ENCODE measurements around the gene SSR1. TPM values are rescaled to one million over a fixed set of nuclear protein-coding genes. Genes with fewer than 3 reads are reported as not detected.

Gene SSR1
- total RNA-seq, 1 donor from 2014 or later = 76.1 TPM

DNA sequence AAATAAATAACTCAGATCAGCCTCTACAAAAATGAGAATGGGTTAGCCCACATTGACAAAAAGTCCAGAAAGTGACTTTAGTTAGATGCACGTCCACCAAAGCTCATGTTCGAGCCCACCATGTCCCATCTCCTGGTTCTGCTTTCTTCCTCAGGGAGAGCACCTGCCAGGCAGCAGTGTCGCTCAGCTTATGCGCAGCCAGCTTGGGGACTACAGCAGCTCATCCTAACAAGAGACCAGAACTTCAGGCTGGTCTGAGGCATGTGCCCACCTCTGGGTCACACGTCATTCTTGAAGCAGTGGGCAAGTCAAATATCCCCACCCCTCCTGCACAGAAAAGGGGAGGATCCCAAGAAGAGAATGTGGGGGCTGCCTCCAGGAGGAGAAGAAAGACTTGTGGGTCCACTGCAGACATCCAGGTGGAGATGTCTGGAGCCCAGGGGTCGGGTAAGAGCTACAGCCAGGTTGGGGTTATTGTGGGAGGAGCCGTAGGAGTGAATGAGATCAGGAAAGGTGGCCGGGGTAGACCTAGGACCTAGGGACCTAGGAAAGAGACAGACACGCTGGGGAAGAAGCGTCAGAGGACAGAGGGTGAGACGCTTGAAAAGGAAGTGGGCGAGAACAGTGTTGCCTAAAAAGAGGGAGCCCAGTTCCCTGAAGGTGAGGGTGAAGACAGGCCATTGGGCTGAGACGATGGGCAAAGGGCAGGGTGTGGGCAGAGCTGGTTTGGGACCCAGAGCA, 52.5 kb downstream of the SSR1 start:
- DNase-seq (ENCODE audit: extremely low read depth, low read depth, low spot score) = no peak

DNA sequence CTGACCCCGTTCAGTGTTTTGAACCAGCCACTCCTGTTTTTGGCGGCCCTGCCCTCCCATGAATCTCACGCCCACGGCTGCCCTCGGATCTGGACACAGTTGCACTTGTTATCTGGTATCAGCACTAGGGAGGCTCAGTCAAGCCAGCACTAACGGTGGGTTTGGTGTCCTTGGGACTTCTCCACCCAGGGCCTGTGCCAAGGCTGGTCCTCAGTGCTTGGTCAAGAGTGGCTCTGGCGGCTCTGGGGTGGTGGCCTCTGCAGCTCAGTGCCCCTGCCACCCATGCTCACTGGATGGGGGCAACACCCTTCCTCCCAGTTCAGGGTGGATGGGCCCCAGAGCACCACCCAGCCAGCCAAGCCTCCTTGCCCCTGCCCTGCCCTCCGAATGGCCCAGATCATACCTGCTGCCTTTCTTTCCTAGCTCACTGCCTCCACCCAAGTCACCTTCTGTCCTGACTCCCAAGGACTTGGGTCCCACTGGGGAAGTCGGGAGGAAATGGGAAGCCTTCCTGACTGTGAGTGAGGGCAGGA, 54.7 kb downstream of the SSR1 start:
- DNase-seq (ENCODE audit: extremely low read depth, low read depth, low spot score) = no peak

DNA sequence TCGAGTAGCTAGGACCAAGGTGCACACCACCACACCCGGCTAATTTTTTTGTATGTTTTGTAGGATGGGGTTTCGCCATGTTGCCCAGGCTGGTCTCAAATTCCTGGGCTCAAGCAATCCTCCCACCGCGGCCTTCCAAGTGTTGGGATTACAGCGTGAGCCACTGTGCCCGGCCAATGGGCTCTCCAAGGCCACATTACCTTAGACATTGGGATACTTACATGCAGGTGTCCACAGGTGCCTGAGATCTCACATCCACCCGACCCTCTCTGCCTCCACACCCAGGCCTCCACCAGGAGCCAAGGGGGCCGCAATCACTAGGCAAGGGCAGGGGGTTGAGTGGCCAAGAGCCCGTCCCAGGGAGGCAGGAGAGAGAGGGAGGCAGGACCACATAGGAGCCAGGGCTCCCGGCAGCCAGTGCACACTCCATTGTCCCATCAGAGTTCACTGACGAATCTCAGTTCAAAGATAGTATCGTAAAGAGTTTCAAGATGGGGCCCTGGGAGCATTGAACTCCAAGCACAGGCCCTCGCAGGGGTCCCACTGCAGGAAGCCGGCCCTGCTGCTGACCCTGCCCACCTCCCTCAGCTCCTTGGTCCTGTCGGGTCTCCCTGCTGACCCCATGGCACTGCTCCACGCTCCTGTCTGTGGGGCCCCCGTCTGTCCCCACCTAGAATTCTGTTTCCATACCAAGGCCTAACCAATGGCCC, 55.3 kb downstream of the SSR1 start:
- DNase-seq (ENCODE audit: extremely low read depth, low read depth, low spot score) = no peak

DNA sequence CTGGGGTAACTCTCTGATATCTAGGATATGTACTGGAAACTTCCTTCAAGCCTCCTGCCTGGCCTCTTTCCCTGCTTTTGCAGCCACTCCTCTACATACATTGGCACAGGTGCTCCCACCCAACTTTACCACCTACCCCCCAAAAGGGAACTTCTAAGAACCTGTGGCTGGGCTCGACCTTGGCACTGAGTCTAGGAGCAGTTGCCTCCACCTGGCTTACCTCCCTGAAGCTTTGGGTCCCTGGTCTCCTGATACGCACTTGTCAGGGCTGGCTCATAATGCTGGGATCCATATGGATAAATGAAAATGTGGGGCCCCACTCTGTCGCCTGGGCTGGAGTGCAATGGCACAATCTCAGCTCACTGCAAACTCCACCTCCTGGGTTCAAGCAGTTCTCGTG, 56.2 kb downstream of the SSR1 start:
- DNase-seq (ENCODE audit: extremely low read depth, low read depth, low spot score) = no peak

DNA sequence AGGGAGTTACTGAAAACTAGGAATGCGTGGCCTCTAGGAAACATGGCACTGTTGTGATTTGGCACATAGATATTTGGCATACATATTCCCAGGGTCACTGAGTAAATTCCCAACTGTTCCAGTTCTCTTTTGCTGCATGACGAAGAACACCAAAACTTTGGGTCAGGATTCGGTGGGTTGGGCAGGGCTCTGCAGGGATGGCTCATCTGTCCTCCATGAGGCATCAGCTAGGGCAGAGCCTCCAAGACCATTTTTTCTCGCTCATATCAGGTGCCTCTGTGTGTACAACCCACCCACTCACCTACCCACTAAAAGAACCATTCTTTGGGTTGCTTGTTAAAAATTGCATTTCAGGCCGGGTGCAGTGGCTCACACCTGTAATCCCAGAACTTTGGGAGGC, 57.1 kb downstream of the SSR1 start:
- DNase-seq (ENCODE audit: extremely low read depth, low read depth, low spot score) = no peak

DNA sequence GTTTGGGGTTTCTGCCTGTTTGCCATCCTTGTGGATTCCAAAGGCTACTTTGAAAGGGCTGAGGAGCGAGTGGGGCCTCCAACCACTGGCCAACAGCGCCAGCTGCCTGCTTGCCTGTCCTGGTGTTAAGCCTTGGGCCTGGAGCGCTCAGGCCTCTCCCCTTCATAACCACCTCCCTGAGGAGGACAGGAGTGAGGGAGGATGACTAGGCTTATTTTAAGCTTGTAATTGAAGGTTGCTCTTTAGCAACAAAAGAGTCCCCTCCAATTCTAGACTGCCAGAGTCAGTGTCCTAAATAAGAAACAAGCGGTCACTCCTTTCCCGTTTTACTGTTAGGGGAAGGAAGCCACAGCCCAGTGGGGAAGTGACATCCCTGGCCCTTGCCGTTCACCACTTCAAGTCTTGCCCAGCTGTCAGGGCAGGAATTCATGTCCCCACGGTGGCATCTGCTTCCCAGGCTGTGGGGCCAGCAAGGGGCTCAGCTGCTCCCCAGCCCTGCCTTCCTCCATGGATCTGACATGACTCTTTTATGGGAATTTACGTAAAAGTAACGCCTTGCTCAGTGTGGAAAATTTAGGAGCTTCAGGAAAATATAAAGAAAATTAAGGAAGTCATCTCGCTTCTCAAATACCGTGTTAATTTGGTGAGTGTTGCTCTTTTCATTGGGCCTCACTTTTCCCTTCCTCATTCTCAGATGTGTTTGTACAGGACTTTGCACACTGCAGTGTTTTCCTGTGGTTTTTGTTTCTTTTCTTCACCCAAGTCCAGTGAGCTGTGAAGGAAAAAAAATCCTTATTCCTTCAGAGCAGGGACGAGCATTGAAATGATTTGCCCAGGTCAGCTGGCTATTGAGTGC, 57.8 kb downstream of the SSR1 start:
- DNase-seq (ENCODE audit: extremely low read depth, low read depth, low spot score) = no peak

DNA sequence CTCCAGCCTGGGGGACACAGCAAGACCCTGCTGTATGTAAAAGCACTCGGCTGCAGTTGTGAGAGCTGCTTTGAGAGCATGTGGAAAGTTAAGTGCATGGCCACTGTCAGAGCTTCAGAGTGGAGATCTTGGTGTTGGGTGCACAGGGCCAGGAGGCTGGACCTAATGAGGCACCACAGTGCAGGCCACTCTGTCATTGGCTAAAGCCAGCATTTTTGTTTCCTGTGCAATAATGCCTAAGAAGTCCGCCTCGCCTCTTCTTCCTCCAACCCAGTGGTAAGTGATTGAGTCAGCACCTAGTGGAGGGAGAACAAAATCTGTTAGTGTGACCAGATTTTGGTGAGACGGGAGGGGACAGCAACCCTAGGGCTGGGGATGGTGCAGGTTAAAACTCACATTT, 60.6 kb downstream of the SSR1 start:
- DNase-seq (ENCODE audit: extremely low read depth, low read depth, low spot score) = no peak

DNA sequence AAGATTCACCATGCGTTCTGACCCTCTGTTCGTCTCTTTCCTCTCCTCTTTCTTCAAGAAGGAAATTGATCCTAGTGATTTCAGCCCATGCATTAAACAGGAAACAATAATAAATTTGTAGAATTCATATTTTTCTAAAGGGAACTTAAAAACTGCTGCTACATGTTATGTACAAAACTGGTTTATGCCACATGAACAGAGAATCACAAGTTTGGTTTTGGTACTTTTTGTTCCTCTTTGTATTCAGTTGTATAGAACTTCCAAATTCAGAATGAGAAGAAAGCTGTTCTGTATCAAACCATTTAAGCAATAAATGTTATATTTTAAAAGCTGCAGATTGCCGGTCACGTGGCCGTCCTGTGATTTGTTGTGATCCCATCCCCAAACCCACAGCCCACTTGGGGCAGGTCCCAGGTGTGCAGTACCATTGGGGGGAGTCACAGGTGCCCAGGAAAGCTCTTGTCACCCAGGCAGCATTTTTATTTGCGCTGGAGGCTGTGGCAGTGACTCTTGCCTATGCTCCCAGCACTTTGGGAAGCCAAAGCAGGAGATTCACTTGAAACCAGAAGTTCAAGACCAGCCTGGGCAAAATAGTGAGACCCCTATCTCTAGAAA, 61.2 kb downstream of the SSR1 start:
- DNase-seq (ENCODE audit: extremely low read depth, low read depth, low spot score) = no peak

DNA sequence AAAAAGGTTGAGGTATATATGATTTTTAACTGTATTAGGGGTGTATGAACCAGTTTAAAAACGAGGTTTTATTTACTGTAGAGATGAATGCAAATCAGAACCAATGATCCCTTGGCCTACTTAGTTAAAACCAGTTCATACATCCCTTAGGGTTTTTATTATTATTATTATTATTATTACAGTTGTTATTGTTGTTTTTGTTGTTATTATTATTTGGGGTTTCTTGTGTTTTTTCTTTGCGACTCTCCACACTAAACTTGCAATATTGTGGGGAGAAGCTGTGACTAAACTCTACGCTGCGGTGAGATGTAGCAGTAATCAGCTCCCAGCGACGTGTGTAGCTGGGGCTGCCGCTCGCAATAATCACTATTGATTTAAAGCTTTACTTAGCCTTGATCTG, 62.2 kb downstream of the SSR1 start:
- DNase-seq (ENCODE audit: extremely low read depth, low read depth, low spot score) = no peak

DNA sequence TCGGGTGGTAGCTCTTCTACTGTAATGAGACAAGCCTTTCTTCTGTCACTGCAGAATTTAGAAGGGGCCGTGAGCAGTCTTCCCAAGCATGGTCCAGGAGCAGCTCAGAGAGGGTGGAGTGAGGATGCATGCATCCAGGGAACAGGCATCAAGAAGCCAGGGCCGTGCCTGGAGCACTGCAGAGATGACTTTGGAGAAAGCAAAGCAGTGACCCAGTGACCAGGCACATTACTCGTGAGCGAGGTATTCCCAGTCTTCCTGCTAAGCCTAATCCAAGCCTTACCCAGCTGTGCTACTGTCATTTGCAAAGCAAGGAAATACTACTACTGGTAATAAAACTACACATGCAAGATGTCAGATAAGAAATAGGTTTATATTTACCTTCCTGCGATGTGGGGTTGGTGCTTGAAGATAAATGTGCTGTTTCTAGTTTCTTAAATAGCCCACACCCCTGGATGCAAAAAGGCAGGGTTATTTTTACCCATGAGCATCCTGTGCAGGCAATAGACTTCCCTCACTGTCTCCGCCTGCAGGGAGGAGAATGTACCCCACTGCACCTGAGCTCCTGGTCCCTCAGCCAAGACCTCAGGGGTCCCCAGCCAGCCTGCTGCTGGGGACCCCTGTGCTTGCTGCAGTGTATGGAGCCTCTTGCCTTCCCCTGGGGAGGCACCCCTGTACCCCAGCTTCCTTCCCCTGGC, 62.9 kb downstream of the SSR1 start:
- no peak for DNase-seq (ENCODE audit: extremely low read depth, low read depth, low spot score)

DNA sequence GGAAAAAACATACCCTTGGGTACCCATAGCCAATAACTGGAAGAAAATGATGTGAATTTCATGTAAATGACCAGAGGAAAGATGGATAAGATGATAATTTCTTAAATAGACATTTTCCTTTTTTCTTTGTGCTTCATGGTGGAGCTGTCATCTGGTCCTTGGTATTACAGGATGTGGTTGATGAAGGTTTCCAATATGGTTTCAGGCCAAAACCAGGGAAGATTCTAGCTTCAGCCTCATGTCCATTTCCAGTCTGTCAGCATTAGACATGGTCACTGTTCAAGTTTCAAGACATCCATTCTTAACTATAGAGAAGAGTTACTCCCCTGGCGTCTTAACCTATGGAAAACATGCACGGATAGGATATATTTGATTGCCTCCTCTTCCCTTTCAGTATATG, 63.6 kb downstream of the SSR1 start:
- no peak for DNase-seq (ENCODE audit: extremely low read depth, low read depth, low spot score)

DNA sequence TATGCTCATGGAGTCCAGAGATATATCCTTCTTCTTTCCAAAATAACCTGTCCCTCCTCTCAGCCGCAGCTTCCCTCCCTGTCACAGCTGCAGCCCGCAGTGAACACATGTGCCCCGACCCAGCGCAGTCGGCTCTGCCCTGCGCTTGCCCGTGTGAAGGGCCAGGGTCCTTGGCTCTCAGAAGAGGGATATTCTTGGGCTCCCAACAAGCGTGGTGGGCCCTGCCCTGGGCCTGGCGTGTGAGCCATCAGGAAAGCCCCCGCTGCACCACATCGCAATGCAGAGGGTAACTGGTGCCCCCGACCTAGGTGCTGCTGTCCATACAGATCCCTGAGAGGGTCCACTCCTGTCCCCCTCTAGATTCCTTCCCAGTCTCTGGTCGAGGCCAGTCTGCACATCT, 65.2 kb downstream of the SSR1 start:
- no peak for DNase-seq (ENCODE audit: extremely low read depth, low read depth, low spot score)

DNA sequence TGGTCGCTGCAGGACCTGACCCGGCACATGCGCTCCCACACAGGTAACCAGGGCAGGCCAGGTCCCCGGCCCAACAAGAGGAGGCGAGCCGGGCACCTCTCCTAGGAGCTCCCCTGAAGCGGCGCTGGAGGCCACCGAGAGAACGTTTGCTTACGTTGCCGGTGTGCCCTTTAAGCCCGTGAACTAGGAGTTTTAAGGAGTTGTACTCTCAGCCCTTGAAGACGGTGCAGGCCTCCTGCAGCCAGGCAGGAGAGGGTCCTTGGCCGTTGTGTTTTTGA, 65.9 kb downstream of the SSR1 start:
- no peak for DNase-seq (ENCODE audit: extremely low read depth, low read depth, low spot score)

DNA sequence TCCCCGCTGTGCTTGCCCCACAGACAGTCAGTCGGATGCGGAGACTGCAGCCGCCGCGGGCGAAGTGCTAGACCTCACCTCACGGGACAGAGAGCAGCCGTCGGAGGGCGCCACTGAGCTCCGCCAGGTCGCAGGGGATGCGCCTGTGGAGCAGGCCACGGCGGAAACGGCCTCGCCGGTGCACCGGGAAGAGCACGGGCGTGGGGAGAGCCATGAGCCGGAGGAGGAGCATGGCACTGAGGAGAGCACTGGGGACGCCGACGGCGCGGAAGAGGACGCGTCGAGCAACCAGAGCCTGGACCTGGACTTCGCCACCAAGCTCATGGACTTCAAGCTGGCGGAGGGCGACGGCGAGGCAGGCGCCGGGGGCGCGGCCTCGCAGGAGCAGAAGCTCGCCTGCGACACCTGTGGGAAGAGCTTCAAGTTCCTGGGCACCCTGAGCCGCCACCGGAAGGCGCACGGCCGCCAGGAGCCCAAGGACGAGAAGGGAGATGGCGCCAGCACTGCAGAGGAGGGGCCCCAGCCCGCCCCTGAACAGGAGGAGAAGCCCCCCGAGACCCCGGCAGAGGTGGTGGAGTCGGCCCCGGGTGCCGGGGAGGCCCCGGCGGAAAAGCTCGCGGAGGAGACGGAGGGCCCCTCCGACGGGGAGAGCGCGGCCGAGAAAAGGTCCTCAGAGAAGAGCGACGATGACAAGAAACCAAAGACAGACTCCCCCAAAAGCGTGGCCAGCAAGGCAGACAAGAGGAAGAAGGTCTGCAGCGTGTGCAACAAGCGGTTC, 66.4 kb downstream of the SSR1 start:
- no peak for DNase-seq (ENCODE audit: extremely low read depth, low read depth, low spot score)

DNA sequence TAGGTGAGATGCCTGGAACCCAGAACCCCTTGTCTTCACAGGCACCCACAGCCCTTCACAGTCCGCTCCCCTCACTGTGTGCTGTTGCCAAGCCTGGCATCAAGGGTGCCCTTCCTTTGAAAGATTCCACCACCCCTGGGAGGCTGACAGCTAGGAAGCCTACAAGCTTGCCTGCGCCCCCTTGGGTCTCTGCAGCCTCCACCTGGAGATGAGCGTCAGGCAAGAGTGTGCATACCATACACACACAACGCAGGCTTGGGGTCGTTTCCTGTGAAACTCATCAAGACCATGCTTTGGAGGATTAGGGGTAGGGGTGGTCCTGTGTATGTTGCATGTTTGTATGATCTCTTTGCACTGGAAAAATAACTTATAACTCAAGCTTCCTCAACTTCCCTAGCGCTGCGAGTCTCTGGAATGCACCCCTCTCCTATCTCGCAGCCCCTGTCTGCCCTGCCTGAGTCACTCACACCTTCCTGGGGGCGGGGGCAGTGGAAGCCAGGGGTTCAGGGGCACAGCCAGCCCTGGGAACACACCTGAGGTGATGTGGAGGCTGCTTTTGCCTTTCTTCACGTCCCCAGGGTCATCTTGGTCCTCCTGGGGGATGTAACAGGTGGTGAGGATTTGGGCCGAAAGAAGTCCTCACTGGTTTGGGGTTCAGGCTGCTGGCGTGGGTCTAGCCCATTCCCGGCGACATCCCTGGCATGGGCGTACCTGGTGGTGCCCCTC, 67.2 kb downstream of the SSR1 start:
- no peak for DNase-seq (ENCODE audit: extremely low read depth, low read depth, low spot score)

DNA sequence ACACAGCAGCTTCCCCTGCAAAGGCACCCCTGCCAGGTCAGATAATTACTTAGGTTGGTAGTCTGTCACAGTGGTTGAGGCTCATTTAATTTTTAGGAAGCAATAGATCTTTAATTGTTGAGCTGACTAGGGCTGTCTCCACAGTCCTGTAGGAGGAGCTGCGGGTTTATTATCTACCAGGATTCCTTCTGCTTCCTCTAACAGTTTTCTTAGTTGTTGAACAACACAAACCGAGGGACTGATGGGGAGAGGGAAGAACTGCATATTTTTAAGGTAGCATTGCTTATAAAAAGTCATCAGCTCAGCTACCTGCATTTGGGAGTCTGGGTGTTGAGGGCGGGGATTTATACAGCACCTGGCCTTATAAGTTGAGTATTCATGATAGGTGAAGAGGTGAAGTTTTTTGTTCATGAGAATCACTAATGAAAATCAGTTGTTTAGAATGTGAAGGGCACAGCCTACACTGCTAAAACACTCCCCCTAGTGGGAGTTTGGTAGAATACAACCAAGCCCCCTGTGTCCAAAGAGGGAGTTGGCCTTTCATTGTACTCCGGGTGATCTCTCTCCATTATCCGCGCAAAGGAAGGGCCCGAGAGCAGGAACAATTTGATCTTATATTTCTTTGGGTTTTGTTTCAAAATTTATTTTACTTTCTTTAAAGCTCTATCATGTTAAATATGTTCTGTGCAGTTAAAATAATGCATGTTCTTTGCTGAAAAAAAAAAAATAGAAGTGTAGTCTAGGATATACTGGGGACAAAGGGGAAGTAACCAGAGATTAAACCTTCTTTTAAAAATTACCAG, 69.6 kb downstream of the SSR1 start:
- peak; percentile 51 for DNase-seq (ENCODE audit: extremely low read depth, low read depth, low spot score)

DNA sequence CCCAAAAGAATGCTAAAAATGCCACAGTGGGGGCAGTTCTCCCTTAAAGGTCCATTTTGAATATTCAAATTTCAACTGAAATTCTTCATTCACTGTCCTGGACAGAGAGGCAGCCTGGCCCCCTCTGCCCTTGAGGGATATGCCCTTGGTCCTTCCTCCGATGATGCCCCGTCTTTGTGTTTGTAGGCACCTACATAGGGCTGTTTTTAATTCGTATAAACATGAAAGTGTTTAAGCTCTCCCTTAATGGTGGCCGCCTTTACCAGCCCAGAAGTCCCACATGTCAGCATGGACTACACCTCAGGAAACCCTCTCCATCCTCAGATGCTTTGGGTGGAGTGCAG, 70.2 kb downstream of the SSR1 start:
- DNase-seq (ENCODE audit: extremely low read depth, low read depth, low spot score) = no peak

Data from glomerular endothelial cell (primary cell).